T47D (cell line): ENCODE data around the gene SNAI1.
"Not testable (repeated sequence)": the region's sequence is repeated elsewhere in the genome, so short reads cannot be mapped to it uniquely, and the experiment has no call there.

Source experiments
- DNase-seq, 2 experiments: peaks; one replicate each; pipeline versions ENCODE4 v3.0.0 to v3.0.0-alpha.2; 2011 to 2012; ENCODE audit warnings: low read depth in 1 of 2, low spot score in 1 of 2
- JUND ChIP-seq: IDR thresholded peaks from 2 replicates; pipeline ENCODE4 v1.6.1; 2012; ENCODE audit warnings: low read depth
- in situ Hi-C: cut with HindIII; loops from 2 replicates; pipeline ENCODE4 v1.10.0; 2016; ENCODE audit warnings: low sequenced_read_pairs, low pct_unique_long_range_greater_than_20kb

Gene SNAI1

DNA sequence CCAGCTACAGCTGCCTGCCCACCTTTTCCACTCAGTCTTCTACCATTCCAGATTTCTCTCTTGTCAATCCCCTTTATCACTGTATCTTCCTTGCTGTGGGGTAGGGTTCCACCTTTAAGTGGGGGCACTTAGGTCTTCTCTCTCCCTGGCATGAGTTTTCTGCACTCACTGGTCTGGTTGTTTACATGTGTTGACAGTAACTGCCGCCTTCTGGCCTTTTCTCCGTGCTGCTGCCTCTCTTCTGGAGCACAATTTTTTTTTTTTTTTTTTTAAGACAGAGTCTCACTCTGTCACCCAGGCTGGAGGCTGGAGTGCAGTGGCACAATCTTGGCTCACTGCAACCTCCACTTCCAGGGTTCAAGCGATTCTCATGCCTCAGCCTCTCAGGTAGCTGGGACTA is 34.6 kb upstream of the SNAI1 start:
- in situ Hi-C loops, result no loop called here
- TF ChIP-seq JUND, result no peak
- no peak for DNase-seq

DNA sequence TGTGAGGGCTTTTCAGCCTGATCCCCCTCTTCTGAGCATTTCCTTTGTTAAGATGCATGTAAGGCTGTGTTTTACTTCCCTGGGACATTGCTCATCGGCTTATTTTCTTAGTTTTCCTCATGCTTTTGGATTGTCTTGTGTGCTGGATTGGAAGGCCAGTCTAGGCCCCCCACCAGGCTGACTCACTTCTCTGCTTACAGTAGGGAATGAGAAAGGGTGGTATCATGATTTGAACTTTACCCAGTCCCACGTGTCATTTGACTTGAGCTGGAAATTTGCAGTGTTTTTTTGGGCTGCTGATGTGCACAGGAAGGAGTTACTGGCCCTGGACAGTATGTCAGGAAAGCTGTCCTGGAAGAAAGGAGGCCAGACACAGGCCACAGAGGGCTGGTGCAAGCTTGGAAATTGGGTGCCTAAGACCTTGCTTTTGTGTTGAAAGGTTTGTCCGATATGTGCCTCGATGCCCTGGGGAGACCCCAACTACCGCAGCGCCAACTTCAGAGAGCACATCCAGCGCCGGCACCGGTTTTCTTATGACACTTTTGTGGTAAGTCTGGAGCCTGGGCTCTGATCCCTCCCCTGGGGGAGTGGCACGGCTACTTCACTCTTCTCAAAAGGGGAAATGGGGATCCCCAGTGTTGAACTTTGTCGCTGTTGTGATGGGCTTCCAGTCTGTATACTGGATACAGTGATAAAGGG is 33.8 kb upstream of the SNAI1 start:
- DNase-seq, result no peak
- in situ Hi-C loops, result no loop called here
- TF ChIP-seq JUND, result no peak

DNA sequence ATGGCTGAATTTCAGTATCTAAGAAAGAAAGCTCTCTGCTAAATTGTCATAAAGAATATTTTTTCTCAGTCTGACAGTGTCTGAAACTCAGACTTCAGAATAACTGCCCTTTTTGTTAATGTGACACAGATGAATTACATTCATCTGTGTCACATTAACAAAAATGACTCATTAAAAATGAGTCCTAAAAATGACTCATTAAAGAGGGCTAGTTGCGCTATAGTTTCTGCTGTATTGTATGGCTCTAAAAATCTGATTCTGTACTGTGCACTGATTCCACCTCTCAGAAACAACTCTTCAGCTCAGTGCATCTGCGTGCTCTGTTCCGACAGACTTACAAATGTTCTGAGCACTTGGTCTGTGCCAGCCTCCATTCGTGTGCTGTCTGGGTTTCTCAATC is 31.6 kb upstream of the SNAI1 start:
- no peak for TF ChIP-seq JUND
- in situ Hi-C loops, result no loop called here
- no peak for DNase-seq

DNA sequence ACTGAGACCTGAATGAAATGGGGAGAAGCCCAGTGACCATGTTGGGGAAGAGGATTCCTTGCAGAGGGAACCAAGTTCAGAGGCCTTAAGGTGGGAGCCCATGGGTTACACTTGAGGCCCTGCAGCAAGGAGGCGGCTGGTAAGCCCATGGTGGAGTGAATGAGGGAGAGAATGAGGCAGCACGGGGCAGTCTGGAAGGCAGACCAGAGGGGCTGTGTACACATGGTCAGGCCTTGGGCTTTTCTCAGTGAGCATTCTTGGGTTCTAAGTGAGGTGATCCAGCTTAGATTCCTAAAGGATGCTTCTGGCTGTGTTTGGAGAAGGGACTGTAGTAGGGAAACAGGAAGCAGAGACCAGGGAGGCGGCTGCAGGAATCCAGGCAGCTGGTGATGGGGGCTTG is 27.6 kb upstream of the SNAI1 start:
- no peak for DNase-seq
- TF ChIP-seq JUND, result no peak
- in situ Hi-C loops, result no loop called here

DNA sequence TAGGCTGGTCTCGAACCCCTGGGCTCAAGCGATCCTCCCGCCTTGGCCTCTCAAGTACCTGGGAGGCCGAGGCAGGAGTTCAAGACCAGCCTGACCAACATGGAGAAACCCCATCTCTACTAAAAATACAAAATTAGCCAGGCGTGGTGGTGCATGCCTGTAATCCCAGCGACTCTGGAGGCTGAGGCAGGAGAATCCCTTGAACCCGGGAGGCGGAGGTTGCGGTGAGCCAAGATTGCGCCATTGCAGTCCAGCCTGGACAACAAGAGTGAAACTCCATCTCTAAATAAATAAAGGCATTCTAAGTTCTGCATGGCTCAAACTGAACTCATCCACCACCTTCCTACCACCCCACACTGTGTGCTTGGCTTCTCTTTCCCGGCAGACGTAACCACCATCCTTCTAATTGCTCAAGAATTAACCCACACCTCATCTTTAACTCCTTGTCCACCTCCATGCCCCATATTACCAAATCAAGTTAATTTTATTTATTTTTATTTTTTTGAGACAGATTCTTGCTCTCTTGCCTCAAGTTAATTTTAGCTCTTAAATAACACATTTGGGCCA is 26.9 kb upstream of the SNAI1 start:
- in situ Hi-C loops, DNase-seq: not testable (repeated sequence)

DNA sequence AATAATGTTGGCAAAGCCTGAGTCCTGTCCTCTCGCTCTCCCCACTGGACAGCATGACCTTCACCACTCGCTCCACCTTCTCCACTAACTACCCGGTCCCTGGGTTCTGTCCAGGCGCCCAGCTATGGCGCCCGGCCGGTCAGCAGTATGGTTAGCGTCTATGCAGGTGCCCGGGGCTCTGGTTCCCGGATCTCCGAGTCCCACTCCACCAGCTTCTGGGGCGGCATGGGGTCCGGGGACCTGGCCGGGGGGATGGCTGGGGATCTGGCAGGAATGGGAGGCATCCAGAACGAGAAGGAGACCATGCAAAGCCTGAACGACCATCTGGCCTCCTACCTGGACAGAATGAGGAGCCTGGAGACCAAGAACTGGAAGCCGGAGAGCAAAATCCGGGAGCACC is 26.1 kb upstream of the SNAI1 start:
- no peak for TF ChIP-seq JUND
- in situ Hi-C loops, result no loop called here
- DNase-seq, result no peak

DNA sequence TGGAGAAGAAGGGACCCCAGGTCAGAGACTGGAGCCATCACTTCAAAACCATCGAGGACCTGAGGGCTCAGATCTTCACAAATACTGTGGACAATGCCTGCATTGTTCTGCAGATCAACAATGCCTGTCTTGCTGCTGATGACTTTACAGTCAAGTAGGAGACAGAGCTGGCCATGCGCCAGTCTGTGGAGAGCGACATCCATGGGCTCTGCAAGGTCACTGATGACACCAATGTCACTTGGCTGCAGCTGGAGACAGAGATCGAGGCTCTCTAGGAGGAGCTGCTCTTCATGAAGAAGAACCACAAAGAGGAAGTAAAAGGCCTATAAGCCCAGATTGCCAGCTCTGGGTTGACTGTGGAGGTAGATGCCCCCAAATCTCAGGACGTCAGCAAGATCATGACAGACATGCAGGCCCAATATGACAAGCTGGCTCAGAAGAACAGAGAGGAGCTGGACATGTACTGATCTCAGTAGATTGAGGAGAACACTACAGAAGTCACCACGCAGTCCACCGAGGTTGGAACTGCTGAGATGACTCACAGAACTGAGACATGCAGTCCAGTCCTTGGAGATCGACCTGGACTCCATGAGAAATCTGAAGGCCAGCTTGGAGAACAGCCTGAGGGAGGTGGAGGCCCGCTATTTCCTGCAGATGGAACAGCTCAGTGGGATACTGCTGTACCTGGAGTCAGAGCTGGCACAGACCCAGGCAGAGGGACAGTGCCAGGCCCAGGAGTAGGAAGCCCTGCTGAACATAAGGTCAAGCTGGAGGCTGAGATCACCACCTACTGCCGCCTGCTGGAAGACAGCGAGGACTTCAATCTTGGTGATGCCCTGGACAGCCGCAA is 25.5 kb upstream of the SNAI1 start:
- in situ Hi-C loops, result not testable (repeated sequence)
- DNase-seq, result peak in 1 of 2 experiments; percentile 42

DNA sequence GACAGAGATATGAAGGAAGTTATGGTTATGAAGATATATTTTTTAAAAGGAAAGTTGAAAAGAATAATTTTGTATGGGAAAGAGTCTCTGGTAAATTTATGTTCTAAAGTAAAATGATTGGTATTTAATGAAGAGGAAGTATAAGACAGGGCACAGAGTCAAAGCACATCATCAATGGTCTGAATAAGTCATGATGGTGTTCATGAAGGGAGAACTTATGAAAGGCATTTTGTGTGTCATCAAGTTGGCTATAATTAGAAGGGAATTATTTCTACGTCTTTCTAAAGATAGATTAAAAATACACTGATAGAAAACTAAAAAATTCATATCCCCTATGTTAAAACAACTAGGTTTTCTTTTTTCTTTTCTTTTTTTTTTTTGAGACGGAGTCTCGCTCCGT is 21.4 kb upstream of the SNAI1 start:
- no peak for TF ChIP-seq JUND
- in situ Hi-C loops, result no loop called here
- no peak for DNase-seq

DNA sequence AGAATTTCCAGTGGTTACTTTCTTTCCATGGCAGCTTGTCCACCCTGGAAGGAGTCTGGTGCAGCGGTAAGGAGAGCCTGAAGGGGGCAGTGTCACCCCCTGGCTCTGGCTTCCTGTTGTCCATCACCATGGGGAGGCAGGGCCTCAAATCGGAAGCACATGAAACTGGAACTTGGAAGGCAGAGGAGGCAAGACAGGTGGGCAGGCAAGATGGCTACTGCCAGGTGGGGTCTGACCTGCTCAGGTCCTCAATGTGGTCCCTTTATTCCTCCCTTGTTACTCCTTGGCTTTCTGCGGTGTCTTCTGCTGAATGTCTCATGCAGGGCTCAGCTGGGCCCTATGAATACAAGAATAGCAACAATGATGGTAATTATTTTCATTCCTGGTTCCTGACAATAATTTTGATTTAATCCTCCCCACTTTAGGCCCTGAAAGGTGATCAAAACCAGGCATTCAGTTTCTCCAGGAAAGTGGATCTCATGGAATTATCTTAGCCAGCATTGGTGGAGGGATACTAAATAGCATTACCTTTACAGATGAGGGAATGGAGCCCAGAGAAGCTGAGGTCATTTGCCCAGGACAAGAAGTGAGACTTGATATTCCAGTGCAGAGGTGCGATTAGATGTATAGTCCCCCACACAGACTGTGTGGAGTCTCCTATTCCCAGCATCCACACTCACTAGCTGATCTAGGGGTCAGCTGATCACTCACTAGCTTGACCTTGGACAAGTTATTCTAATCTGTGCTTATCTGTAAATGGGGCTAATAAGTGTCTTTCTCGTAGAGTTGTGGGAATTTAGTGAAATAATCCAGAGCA is 17.6 kb upstream of the SNAI1 start:
- in situ Hi-C loops, result no loop called here
- peak in 1 of 2 experiments; percentile 71 for DNase-seq
- TF ChIP-seq JUND, result no peak

DNA sequence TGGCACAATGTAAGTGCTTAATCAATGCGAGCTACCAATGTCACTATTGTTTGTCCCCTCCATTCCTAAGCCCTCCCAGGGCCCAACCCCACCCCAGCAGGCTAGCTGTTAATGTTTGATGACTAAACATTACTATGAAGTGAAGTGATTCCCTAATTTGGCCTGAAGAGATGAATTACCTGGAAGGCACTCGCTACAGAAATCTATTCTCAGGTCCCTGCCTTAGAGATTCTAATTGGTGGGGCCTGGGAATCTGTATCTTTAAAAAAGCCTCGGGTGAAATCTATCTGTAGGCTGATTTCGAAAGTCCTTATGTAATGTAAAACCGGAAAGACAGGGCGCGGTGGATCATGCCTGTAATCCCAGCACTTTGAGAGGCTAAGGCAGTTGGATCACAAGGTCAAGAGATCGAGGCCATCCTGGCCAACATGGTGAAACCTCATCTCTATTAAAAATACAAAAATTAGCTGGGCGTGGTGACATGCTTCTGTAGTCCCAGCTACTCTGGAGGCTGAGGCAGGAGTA is 16.9 kb upstream of the SNAI1 start:
- TF ChIP-seq JUND, result no peak
- peak in 1 of 2 experiments; percentile 75 for DNase-seq
- in situ Hi-C loops, result no loop called here

DNA sequence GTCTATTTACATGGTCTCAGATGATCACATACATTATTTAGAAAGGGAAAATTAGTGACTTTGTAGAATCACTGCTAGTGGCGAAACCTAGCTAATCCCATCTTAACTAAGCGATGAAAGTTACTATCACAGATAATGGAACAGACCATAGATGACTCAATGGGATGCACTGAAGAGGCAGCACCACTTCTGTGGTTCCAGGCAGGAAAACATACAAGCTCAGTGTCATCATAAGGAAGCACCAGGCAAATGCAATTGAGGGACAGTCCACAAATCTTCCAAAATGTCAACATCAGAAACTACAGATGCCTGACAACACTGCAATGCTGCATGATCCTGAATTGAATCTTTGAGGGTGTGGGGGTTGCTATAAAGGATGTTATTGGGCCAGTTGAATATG is 15.9 kb upstream of the SNAI1 start:
- in situ Hi-C loops, result no loop called here
- TF ChIP-seq JUND, result no peak
- no peak for DNase-seq

DNA sequence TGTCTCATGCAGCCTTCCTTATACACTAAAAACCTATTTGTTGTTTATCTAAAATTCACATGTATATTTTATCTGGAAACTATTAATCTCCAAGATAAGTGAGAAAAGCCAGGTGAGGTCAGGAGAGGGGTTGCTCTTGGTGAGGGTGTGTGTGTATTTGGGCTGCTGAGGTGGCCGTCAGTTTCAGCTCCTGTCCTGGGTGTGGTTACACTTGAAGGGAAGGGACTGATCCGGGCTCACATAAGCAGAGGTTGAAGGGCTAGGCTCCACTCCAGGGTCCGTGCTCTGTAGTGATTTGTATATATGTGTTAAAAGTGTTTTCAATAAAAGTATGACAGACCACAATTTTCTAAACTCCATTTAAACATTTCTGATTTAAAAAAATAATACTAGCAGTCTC is 13.5 kb upstream of the SNAI1 start:
- DNase-seq, result no peak
- no peak for TF ChIP-seq JUND
- in situ Hi-C loops, result no loop called here
